Skeletal muscle satellite cell (primary cell): ENCODE data around the gene BCDIN3D.
"Not testable (repeated sequence)": the region's sequence is repeated elsewhere in the genome, so short reads cannot be mapped to it uniquely, and the experiment has no call there.

Experiments used
- H3K27me3 ChIP-seq: 2 replicates; pipeline ENCODE4 v1.7.0; 2013; ENCODE audit warnings: low read length; ENCODE audit not compliant: control insufficient read depth, insufficient read depth
- H3K36me3 ChIP-seq: 2 replicates; pipeline ENCODE4 v1.7.0; 2013; ENCODE audit warnings: mild to moderate bottlenecking, control low read depth, low read length; ENCODE audit not compliant: insufficient read depth
- H3K4me1 ChIP-seq: 2 replicates; pipeline ENCODE4 v1.7.0; 2013; ENCODE audit warnings: low read length; ENCODE audit not compliant: control insufficient read depth, insufficient read depth
- H3K4me2 ChIP-seq: 2 replicates; pipeline ENCODE4 v1.7.0; 2013; ENCODE audit warnings: mild to moderate bottlenecking, low read length
- H3K4me3 ChIP-seq: 2 replicates; pipeline ENCODE4 v1.7.0; 2013; ENCODE audit warnings: low read length
- H3K9ac ChIP-seq: 2 replicates; pipeline ENCODE4 v1.7.0; 2013; ENCODE audit warnings: mild to moderate bottlenecking, low read depth, low read length, moderate library complexity
- H3K9me3 ChIP-seq: replicated peaks from 2 replicates; pipeline ENCODE4 v1.7.0; 2013; ENCODE audit warnings: mild to moderate bottlenecking, control low read depth, low read length

Gene BCDIN3D

DNA sequence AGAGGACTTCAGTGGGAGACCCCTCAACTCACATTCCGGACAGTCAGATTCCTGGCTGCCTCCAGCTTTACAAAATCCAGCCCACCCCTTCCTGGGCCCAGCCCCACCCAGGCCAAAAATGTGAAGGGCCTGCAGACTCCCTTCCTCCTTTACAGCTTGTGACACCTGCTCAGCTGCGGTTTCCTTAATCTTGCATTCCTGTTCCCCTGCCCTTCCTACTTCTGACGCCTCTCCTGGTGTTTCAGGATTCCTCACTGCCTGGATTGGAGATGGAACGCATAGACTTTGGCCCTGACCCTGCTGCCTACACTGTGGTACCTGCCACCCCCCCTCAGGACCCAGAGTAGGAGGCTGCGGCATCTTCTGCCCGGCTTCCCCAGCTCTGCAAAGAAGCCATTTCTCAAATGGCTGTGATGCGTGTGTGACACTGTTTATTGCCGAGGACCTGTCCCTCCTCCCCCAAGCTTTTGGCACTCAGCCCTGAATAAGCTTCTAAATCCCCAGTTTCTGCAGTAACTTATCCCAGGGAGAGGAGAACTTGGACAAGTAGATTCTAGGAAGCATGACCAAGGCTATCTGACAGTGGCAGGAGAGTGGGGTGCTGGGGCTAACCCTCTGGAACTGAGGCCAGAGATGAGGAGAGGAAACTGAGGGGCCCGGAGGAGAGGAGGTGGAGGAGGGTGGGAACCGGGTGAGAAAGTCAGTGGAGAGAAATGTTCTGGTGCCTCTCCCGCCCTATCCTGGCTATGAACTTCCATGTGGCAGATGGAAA lies 24.9 kb upstream of the BCDIN3D start:
- H3K4me1 ChIP-seq: peaks cover 22% of the 10 kb centered on the region

DNA sequence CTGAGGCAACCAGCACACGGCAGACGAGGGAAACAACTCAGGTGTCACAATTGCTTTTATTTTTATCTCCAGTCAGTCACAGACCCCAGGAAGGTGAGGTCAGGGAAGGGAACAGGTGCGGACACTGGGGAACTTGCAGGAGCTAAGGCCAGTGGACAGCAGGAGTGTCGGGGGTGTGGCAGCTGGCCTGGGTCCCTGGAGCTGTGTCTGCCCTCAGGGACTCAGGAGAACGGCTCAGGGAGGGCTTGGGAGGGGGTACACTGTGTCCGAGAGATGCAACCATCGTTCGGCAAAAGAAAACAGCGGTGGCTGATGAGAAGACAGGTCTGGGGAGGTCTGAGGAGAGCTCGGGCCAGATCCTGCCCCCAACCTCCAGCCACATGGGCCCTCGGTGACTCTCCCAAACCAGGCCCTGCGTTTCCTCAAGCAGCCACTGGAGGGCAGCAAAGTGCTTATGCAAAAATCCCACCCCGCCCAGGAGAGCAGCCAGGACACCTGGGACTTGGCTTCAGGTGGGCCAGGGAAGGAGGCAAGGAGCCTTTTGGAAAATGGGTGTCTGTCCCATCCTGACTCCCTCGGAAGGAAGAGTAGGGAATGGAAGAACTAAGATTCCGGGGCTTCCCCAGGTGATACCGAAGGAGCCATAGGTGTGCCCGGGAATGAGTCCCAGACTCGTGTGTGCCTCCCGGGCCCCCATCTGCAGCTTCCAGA lies 24.1 kb upstream of the BCDIN3D start:
- H3K4me3 ChIP-seq: no peak overlapping the region
- H3K4me2 ChIP-seq: no peak overlapping the region
- H3K9me3 ChIP-seq: no peaks in the 10 kb centered on the region
- H3K27me3 ChIP-seq: peaks cover 36% of the 10 kb centered on the region
- H3K36me3 ChIP-seq: no peaks in the 10 kb centered on the region
- no peak overlapping the region for H3K9ac ChIP-seq
- H3K4me1 ChIP-seq: peaks cover 22% of the 10 kb centered on the region

More for the DNA sequence above, 24.9 kb upstream of the BCDIN3D start:
- Histone ChIP-seq H3K27me3 (peaks cover 36% of the 10 kb centered on the region), H3K9me3 (no peaks in the 10 kb centered on the region), H3K4me3 (no peak overlapping the region), H3K9ac (no peak overlapping the region), H3K4me2 (no peak overlapping the region), H3K36me3 (no peaks in the 10 kb centered on the region)

DNA sequence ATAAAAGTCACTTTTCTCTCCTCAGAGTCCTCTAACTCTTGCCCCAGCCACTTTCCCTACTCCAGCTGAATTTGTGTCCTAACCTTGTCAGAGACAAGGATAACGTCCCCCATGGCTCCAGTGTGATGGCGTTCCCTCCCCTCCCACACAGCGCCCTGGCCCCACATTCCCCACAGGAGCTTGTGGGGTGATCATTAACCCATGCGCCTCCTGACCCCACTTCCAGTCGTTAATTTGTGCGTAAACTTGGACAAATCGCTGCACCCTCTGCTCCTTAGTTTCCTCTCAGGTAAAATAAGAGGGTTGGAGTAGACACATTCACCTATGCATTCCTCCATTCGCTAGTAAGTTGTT lies 22.9 kb upstream of the BCDIN3D start:
- Histone ChIP-seq H3K4me1 (peaks cover 22% of the 10 kb centered on the region), H3K36me3 (no peaks in the 10 kb centered on the region), H3K27me3 (peaks cover 36% of the 10 kb centered on the region), H3K9me3 (no peaks in the 10 kb centered on the region), H3K9ac (no peak overlapping the region), H3K4me3 (no peak overlapping the region), H3K4me2 (no peak overlapping the region)

DNA sequence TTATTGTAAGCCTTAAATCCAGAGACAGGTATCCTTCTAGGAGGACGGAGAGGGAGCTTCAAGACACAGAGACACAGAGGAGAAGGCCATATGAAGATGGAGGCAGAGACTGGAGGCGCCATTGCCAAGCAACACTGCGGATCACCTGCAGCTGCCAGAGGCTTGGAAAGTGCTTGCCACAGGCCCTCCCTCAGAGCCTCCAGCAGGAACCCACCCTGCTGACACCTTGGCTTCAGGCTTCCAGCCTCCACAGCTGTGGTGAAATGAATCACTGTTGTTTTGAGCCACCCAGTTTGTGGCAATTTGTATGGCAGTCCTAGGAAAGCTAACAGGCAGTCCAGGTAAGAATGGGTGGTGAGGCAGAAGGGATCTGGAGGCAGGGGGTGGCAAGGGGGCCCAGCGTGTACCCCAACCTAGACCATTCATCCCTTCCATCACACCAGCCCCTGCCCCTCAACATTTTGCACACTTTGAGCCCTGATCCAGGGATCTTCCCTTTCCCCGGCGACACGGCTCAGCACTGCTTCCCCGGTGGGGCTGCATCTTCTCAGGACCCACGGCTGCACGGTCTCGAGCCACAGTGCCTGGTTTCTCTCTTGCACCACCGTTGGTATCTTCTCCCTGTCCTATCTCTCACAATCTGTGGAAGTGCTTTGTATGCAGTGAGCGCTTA lies 22.3 kb upstream of the BCDIN3D start:
- Histone ChIP-seq H3K4me3 (no peak overlapping the region), H3K4me2 (no peak overlapping the region), H3K27me3 (peaks cover 36% of the 10 kb centered on the region), H3K9ac (no peak overlapping the region), H3K4me1 (peaks cover 22% of the 10 kb centered on the region), H3K9me3 (no peaks in the 10 kb centered on the region), H3K36me3 (no peaks in the 10 kb centered on the region)

DNA sequence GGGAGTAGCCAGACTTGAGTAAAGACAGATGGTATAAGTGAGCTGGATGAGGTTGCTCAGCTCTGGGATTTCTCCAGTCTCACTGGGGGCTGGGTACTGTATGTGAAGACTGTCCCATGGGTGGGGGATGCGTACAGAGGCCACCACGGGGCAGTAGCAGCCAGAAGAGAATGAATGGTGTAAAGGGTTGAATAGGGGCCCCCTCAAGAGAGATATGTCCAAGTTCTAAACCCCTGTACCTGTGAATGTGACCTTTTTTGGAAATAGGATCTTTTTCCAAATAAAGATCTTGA lies 21.8 kb upstream of the BCDIN3D start:
- Histone ChIP-seq H3K4me1 (peaks cover 22% of the 10 kb centered on the region), H3K4me3 (no peak overlapping the region), H3K4me2 (no peak overlapping the region), H3K9me3 (no peaks in the 10 kb centered on the region), H3K9ac (no peak overlapping the region), H3K36me3 (no peaks in the 10 kb centered on the region), H3K27me3 (peaks cover 38% of the 10 kb centered on the region)

DNA sequence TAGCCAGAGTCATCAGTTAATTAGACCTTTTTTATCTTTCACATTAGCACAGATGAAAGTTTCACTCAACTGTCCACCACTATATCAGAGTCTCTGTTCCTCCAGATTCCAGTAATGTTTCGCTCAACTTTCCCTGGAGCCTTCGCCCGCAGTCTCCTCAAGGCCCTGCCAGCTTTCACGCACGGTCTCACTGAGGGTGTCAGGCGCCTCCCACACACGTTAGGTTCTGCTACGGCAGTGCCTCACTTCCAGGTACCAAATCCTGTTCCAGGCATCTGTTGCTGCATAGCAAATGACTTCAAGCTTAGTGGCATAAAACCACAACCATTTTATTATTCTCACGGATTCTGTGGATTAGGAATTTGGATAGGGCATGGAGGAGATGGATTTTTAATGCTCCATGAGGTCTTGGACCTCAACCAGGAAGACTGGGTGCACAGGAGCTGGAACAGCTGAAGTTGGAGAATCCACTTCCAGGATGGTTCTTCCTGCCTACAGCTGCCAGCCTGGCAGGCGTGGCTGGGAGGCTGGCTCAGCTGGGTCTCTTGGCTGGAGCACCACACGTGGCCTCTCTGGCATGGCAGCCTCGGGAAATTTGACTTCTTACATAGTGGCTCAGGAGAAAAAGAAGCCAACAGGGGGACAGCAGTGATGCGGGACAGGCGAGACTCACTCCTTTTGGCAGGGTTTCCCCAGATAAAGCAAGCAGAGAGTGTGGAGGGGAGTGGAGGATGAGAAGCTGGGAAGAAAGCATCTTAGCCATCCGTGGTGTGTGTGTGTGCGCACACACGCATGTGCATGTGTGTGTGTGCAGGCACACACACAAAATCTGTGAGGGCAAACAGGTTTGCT lies 21.3 kb upstream of the BCDIN3D start:
- peaks cover 38% of the 10 kb centered on the region for H3K27me3 ChIP-seq
- no peaks in the 10 kb centered on the region for H3K9me3 ChIP-seq
- peaks cover 17% of the 10 kb centered on the region for H3K4me1 ChIP-seq
- H3K9ac ChIP-seq: no peak overlapping the region
- H3K36me3 ChIP-seq: no peaks in the 10 kb centered on the region
- peak overlapping the region; percentile 4 for H3K4me2 ChIP-seq
- H3K4me3 ChIP-seq: no peak overlapping the region

DNA sequence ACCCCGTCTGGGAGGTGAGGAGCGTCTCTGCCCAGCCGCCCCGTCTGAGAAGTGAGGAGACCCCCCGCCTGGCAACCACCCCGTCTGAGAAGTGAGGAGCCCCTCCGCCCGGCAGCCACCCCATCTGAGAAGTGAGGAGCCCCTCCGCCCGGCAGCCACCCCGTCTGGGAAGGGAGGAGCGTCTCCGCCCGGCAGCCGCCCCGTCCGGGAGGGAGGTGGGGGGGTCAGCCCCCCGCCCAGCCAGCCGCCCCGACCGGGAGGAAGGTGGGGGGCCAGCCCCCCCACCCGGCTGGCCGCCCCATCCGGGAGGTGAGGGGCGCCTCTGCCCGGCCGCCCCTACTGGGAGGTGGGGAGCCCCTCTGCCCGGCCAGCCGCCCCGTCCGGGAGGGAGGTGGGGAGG lies 18.0 kb upstream of the BCDIN3D start:
- H3K27me3 ChIP-seq: peaks cover 36% of the 10 kb centered on the region
- not testable (repeated sequence) for H3K36me3 ChIP-seq, H3K4me3 ChIP-seq, H3K4me2 ChIP-seq, H3K9ac ChIP-seq, H3K9me3 ChIP-seq, H3K4me1 ChIP-seq

DNA sequence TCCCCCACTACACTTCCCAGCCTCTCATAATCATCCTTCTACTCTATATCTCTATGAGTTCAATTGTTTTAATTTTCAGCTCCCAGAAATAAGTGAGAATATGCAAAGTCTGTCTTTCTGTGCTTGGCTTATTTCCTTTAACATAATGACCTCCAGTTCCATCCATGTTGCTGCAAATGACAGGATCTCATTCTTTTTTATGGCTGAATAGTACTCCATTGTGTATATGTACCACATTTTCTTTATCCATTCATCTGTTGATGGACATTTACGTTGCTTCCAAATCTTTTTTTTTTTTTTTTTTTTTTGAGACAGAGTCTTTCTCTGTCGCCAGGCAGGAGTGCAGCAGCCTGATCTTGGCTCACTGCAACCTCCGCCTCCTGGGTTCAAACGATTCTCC lies 13.0 kb upstream of the BCDIN3D start:
- H3K4me2 ChIP-seq, H3K36me3 ChIP-seq, H3K4me1 ChIP-seq, H3K9ac ChIP-seq, H3K9me3 ChIP-seq, H3K4me3 ChIP-seq: not testable (repeated sequence)
- H3K27me3 ChIP-seq: peaks cover 33% of the 10 kb centered on the region

DNA sequence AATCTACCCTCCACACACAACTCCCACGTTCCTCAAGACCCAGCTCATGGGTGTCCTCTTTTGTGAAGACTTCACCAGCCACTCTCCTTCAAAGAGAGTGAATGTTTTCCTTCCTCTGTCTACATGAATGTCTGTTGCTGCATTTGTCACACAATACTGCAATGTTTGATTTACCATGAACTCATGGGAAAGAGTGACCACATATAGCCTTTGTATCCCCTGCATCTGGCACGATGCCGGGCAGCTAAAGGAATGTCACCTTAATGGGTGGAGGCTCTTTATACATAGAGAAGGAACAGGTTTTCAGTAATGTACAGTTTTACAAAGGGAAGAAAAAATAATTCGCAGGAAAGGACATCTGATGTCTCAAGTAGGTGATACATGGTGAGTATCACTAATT lies 12.1 kb upstream of the BCDIN3D start:
- Histone ChIP-seq H3K9me3 (no peaks in the 10 kb centered on the region), H3K4me2 (no peak overlapping the region), H3K36me3 (no peaks in the 10 kb centered on the region), H3K27me3 (peaks cover 37% of the 10 kb centered on the region), H3K9ac (no peak overlapping the region), H3K4me3 (no peak overlapping the region), H3K4me1 (no peaks in the 10 kb centered on the region)

DNA sequence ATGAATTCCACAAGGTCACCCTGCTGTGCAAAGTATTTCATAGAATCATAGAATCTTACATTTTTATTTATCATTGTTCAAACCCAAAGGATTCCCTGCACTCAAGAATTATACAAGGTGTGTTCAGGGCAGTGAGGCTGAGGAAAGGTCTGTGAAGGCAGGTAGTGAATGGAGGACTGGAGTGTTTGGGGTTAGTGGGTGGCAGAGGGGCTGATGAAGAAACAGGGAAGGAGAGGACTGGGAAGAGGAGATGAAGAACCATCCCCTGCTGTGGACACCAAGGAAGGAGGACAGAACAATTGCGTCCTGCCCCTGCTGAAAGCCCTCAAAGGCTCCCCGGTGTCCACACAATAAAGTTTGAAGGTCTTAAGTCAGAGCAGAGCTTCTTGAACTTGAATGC lies 10.8 kb upstream of the BCDIN3D start:
- peaks cover 41% of the 10 kb centered on the region for H3K27me3 ChIP-seq
- H3K4me1 ChIP-seq: no peaks in the 10 kb centered on the region
- no peaks in the 10 kb centered on the region for H3K36me3 ChIP-seq
- H3K9me3 ChIP-seq: no peaks in the 10 kb centered on the region
- no peak overlapping the region for H3K4me3 ChIP-seq
- H3K9ac ChIP-seq: no peak overlapping the region
- no peak overlapping the region for H3K4me2 ChIP-seq

DNA sequence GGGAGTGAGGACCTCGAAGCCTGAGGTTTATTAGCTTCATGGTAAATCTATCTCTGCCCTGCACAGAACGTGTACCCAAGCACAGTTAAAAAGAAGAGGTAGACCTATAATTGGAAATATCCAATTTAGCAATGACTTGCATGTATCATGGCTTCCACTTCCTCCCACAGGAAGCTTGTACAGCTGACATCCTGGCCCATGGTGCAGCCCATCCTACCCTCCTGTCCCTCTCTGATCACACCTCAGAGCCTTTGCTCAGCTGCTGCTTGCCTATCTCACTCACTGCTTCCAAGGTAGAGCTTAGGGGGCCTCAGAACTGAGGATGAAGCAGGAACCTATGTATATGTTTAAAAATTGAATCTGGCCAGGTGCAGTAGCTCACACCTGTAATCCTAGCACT lies 4.3 kb upstream of the BCDIN3D start:
- Histone ChIP-seq H3K36me3 (no peaks in the 10 kb centered on the region), H3K9ac (no peak overlapping the region), H3K4me2 (no peak overlapping the region), H3K4me1 (peaks cover 5% of the 10 kb centered on the region), H3K27me3 (peaks cover 42% of the 10 kb centered on the region), H3K4me3 (no peak overlapping the region), H3K9me3 (no peaks in the 10 kb centered on the region)
